Mucosa of rectum (tissue), 2 donors: ENCODE results near the gene KIF3B.
"Not testable (repeated sequence)": the region's sequence is repeated elsewhere in the genome, so short reads cannot be mapped to it uniquely, and the experiment has no call there.

Experiments
- H3K27ac ChIP-seq, 2 donors: one replicate each; pipeline ENCODE4 v1.7.0; 2013; ENCODE audit warnings: inconsistent platforms in 2 of 2, low read depth in 2 of 2, low read length in 2 of 2
- H3K27me3 ChIP-seq, 2 donors: one replicate each; pipeline ENCODE4 v1.7.0; 2013; ENCODE audit warnings: low read length in 2 of 2; ENCODE audit not compliant: control insufficient read depth in 2 of 2, insufficient read depth in 2 of 2
- H3K36me3 ChIP-seq, 2 donors: one replicate each; pipeline ENCODE4 v1.7.0; 2013; ENCODE audit warnings: low read length in 2 of 2; ENCODE audit not compliant: control insufficient read depth in 2 of 2, insufficient read depth in 2 of 2
- H3K4me1 ChIP-seq, 2 donors: one replicate each; pipeline ENCODE4 v1.7.0; 2013; ENCODE audit warnings: low read length in 2 of 2, mild to moderate bottlenecking in 1 of 2; ENCODE audit not compliant: control insufficient read depth in 2 of 2, insufficient read depth in 2 of 2
- H3K4me3 ChIP-seq, 2 donors: one replicate each; pipeline ENCODE4 v1.7.0; 2013; ENCODE audit warnings: low read length in 2 of 2
- H3K9ac ChIP-seq, 2 donors: one replicate each; pipeline ENCODE4 v1.7.0; 2013; ENCODE audit warnings: low read length in 2 of 2, low read depth in 1 of 2, mild to moderate bottlenecking in 1 of 2
- H3K9me3 ChIP-seq, 2 donors: one replicate each; pipeline ENCODE4 v1.7.0; 2013; ENCODE audit warnings: low read length in 2 of 2; ENCODE audit not compliant: control insufficient read depth in 2 of 2
- donor health status: healthy.
- donor health status: Normal muscosa, but diverticular disease.

Gene KIF3B

GRCh38 chr20:32275163-32275562, 2.3 kb upstream of the KIF3B start:
- not testable (repeated sequence) for H3K9me3 ChIP-seq, H3K36me3 ChIP-seq, H3K4me3 ChIP-seq, H3K27me3 ChIP-seq, H3K27ac ChIP-seq, H3K9ac ChIP-seq
- H3K4me1 ChIP-seq: peaks cover 8 to 12% of the 10 kb centered on the region in 2 donors

GRCh38 chr20:32278199-32278643, 770 bp downstream of the KIF3B start:
- Histone ChIP-seq H3K4me3 (peak overlapping the region; percentile 73 to 92), H3K27ac (peak overlapping the region; percentile 53 to 68), H3K9me3 (no peaks in the 10 kb centered on the region), H3K27me3 (no peaks in the 10 kb centered on the region), H3K9ac (peak overlapping the region; percentile 79 to 85), H3K36me3 (peaks cover 0 to 3% of the 10 kb centered on the region in 2 donors), H3K4me1 (peaks cover 8 to 10% of the 10 kb centered on the region in 2 donors)

DNA sequence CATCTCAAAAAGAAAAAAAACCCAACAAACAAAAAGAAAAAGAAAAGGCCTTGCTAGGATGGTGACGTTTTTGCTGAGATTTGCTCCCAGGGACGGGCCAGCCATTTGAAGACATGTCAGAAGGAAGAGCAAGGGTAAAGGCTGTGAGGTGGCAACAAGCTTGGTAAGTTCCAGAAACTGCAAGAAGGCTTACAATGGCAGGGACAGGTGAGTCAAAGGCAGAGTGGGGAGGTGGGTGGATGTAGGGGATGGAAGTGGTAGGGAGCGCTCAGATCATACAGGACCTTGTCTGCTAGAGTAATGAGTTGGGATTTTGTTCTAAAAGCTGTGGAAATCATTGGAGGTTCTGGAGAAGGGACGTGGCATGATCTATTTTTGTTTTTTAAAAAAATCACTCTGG, 4.3 kb downstream of the KIF3B start:
- H3K4me3 ChIP-seq: no peak overlapping the region
- no peaks in the 10 kb centered on the region for H3K27me3 ChIP-seq
- no peaks in the 10 kb centered on the region for H3K9me3 ChIP-seq
- no peak overlapping the region for H3K9ac ChIP-seq
- H3K27ac ChIP-seq: no peak overlapping the region
- H3K36me3 ChIP-seq: peaks cover 0 to 3% of the 10 kb centered on the region in 2 donors
- H3K4me1 ChIP-seq: peaks cover 13 to 25% of the 10 kb centered on the region in 2 donors

DNA sequence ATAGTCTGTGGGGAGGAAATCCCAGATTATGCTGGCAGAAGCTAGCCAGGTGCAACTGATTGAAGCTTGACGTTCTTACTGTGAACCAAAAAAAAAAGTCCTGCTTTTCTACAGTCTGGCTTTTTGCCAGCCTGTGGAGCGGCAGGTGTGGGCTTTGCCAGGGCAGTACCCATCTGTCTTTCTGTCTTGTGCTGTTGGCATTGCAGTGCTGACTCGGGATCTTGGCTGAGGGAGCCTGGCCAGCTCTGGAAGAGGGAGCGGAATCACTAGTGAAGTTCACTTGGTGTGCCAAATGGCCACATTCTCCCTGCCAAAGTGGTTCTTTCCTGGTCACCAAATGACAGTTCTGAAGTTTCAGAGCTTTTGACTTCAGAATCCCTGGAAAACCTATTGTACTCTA, 5.0 kb downstream of the KIF3B start:
- Histone ChIP-seq H3K9ac (no peak overlapping the region), H3K27me3 (no peaks in the 10 kb centered on the region), H3K4me3 (no peak overlapping the region), H3K9me3 (no peaks in the 10 kb centered on the region), H3K27ac (no peak overlapping the region), H3K36me3 (peaks cover 0 to 3% of the 10 kb centered on the region in 2 donors), H3K4me1 (peaks cover 8 to 26% of the 10 kb centered on the region in 2 donors)

DNA sequence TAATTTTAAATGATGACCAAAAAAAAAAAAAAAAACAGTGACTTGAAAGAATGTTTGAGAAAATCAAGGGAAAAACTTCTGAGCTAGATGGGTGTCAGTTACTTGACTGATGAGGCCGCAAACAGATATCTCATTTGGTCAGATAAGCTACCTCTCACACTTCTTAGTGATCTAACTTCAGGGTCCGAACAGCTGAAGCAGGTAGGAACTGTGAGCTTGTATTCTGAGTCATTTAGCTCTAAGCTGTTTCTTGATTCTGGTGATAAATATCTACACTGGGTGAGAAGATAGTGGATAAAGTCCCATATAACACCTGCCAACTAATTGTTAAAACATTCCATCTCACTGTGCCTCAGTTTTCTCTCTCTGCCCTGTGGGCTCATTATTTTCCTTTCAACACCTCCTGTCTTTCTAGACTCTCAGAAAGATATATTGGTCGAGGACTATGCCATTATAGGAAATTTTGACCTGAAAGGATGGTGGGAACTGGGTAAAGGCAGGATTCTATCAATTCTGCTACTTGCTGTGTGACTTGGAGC, 7.7 kb downstream of the KIF3B start:
- H3K4me3 ChIP-seq: no peak overlapping the region
- H3K27ac ChIP-seq: peak overlapping the region; percentile 33 to 74
- no peaks in the 10 kb centered on the region for H3K27me3 ChIP-seq
- peak overlapping the region in 1 of 2 donors; percentile 2 for H3K9ac ChIP-seq
- peaks cover 9 to 27% of the 10 kb centered on the region in 2 donors for H3K4me1 ChIP-seq
- peaks cover 0 to 3% of the 10 kb centered on the region in 2 donors for H3K36me3 ChIP-seq
- no peaks in the 10 kb centered on the region for H3K9me3 ChIP-seq

DNA sequence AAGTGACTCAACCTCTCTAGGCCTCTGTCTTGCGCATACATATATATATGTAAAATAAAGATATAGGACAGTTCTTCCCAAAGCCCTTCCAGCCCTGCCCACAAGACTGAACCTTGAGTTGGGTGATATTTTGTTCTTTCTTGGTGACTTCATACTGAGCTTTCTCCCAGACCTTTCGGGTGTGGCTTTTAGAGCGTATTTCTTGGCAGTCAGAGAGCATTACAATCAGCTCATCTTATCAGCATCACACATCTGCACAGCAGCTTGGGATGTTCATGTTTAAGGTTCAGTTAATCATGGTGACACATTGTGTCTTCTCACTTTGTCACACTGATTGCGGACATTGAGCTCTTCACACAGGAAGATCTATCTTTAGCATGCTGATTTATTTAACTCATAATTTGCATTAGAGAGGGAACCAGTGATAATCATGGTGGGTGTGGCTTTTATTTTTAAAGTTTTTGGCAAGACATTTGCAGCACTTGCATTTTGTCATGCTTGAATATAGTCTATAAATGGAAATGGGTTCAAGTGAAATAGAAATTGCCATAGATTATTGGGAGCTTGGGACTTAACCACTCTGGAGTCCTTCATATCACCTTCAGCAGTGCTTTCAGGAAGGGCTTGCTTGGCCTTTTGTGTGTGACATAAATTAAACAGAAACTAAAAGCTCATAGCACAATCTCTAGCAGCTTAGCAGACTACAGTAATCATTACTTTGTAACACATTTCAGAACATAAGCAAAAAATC, 8.3 kb downstream of the KIF3B start:
- H3K36me3 ChIP-seq: peaks cover 0 to 3% of the 10 kb centered on the region in 2 donors
- H3K9me3 ChIP-seq: no peaks in the 10 kb centered on the region
- peak overlapping the region; percentile 33 to 74 for H3K27ac ChIP-seq
- no peaks in the 10 kb centered on the region for H3K27me3 ChIP-seq
- H3K4me3 ChIP-seq: peak overlapping the region in 1 of 2 donors; percentile 2
- peak overlapping the region in 1 of 2 donors; percentile 2 for H3K9ac ChIP-seq
- H3K4me1 ChIP-seq: peaks cover 11 to 30% of the 10 kb centered on the region in 2 donors

GRCh38 chr20:32287231-32287638, 9.8 kb downstream of the KIF3B start:
- H3K4me3 ChIP-seq: no peak overlapping the region
- H3K27me3 ChIP-seq: no peaks in the 10 kb centered on the region
- H3K4me1 ChIP-seq: peaks cover 11 to 30% of the 10 kb centered on the region in 2 donors
- H3K9ac ChIP-seq: no peak overlapping the region
- no peaks in the 10 kb centered on the region for H3K36me3 ChIP-seq
- H3K9me3 ChIP-seq: no peaks in the 10 kb centered on the region
- no peak overlapping the region for H3K27ac ChIP-seq

DNA sequence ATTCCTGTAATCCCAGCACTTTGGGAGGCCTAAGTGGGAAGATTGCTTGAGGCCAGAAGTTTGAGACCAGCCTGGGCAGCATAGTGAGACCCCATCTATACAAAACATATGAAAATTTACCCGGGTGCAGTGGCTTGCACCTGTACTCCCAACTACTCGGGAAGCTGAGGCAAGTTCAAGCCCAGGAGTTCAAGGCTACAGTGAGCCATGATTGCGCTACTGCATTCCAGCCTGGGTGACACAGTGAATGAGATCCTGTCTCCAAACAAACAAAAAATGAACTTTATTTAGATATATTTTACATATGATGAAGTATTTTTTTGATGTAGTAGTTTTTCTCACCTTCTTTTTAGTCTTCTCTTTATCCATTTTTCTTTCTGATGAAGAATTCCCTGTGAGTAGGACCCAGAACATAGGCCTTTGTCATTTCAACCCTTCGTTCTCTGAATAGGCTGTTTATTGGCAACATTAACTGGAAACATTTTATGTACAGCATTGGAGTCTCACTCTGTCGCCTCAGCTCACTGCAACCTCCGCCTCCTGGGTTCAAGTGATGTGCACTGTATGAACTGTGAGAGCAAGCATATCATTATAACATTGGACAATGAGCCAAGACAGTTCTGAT, 10.9 kb downstream of the KIF3B start:
- Histone ChIP-seq H3K27me3 (no peaks in the 10 kb centered on the region), H3K9me3 (no peaks in the 10 kb centered on the region), H3K4me1 (peaks cover 11 to 30% of the 10 kb centered on the region in 2 donors), H3K4me3 (no peak overlapping the region), H3K9ac (no peak overlapping the region), H3K27ac (no peak overlapping the region), H3K36me3 (no peaks in the 10 kb centered on the region)

DNA sequence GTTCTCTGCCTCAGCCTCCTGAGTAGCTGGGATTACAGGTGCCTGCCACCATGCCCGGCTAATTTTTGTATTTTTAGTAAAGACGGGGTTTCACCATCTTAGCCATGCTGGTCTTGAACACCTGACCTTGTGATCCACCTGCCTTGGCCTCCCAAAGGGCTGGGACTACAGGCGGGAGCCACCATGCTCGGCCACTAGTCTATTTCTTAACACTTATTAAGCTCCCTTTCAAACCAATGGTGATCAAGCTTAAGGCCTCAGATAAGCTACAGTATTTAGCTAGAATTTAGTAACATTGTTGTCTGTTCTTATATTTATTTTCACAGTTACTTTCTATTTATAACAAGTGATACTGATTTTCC, 11.8 kb downstream of the KIF3B start:
- H3K27me3 ChIP-seq, H3K9me3 ChIP-seq, H3K9ac ChIP-seq, H3K4me3 ChIP-seq, H3K36me3 ChIP-seq: not testable (repeated sequence)
- H3K4me1 ChIP-seq: peaks cover 11 to 30% of the 10 kb centered on the region in 2 donors
- peak overlapping the region in 1 of 2 donors; percentile 91 for H3K27ac ChIP-seq
